ENCODE data around the gene ESPN. TPM values are rescaled to one million over a fixed set of nuclear protein-coding genes. Genes with fewer than 3 reads are reported as not detected.

Gene ESPN
- total RNA-seq, 1 donor from 2014 or later = 0.18 TPM

DNA sequence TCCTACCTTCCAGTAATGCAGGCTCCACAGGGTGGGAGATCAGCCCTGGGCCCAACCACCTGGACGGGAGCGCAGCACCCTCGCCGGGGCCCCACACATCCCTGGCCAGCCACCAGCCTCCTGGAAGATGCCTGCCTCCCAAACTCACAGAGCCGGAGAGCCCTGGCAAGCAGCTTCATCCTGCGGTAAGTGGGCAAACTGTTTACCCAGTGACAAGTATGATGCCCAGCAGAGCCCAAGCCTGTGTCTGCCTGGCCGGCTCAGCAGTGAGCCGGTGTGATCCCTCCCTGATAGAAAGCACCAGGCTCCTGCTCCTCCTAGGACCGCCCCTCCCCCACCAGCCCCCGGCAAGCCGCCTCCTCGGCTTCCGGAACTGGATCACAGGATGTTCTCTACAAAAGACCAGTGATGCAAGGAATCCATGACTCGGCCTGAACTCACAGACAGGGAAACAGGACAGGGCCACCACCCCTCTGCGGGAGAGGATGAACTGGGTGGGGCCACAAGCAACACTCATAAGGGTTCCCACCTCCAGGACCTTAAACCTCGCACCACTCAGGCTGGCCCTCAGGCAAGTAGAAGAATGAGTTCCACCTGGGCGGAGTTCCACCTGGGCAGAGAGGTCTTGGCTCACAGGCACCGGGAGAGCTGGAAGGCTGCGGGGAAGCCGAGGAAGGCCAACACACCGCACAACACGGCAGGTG, 38.9 kb upstream of the ESPN start:
- DNase-seq (no peak), ATAC-seq (ENCODE audit: low read depth) (no peak)
- Mint-ChIP-seq H3K36me3 (ENCODE audit: low read depth) (no peaks in the 10 kb centered on the region), H3K9me3 (no peaks in the 10 kb centered on the region), H3K27me3 (no peaks in the 10 kb centered on the region), H3K4me3 (no peak overlapping the region), H3K4me1 (no peaks in the 10 kb centered on the region), H3K27ac (no peak overlapping the region)
- intact Hi-C loops (cut with micrococcal nuclease) = loop anchor here (1.0 kb wide), 1 partner anchor 8 kb away; no protein-coding TSS in a partner anchor
- ChIA-PET CTCF (no interaction called here), POLR2A (no interaction called here)
- TF ChIP-seq, protein P1, sequence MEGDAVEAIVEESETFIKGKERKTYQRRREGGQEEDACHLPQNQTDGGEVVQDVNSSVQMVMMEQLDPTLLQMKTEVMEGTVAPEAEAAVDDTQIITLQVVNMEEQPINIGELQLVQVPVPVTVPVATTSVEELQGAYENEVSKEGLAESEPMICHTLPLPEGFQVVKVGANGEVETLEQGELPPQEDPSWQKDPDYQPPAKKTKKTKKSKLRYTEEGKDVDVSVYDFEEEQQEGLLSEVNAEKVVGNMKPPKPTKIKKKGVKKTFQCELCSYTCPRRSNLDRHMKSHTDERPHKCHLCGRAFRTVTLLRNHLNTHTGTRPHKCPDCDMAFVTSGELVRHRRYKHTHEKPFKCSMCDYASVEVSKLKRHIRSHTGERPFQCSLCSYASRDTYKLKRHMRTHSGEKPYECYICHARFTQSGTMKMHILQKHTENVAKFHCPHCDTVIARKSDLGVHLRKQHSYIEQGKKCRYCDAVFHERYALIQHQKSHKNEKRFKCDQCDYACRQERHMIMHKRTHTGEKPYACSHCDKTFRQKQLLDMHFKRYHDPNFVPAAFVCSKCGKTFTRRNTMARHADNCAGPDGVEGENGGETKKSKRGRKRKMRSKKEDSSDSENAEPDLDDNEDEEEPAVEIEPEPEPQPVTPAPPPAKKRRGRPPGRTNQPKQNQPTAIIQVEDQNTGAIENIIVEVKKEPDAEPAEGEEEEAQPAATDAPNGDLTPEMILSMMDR (IDR thresholded peaks at IDR 0.05) = no peak

DNA sequence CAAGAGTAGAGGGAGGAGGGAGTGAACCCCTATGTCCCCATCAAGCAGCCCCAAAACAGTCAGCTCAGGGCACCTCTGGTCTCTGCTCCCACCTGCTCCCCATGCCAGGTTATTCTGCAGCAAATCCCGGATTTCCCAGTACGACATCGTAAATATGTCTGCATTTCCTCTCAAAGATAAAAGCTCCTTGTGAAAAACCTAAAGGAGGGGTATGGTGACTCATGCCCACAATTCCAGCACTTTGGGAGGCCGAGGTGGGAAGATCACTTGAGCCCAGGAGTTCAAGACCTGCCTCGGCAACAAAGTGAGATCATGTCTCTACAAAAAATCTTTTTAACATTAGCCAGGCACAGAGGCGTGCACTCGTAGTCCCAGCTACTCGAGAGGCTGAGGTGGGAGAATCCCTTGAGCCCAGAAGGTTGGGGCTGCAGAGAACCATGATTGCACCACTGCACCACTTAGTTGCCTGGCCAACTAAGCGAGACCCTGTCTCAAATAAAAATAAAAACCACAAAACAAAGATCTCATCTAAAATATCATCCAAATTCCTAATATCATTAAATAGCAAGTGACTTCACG, 38.1 kb upstream of the ESPN start:
- ChIA-PET POLR2A (no interaction called here), CTCF (no interaction called here)
- DNase-seq = no peak
- Mint-ChIP-seq H3K4me1 (no peaks in the 10 kb centered on the region), H3K36me3 (ENCODE audit: low read depth) (no peaks in the 10 kb centered on the region), H3K27me3 (no peaks in the 10 kb centered on the region), H3K27ac (no peak overlapping the region), H3K4me3 (no peak overlapping the region), H3K9me3 (no peaks in the 10 kb centered on the region)
- intact Hi-C loops (cut with micrococcal nuclease) = loop anchor here (1.0 kb wide), 1 partner anchor 9 kb away; no protein-coding TSS in a partner anchor
- TF ChIP-seq, protein P1 (IDR thresholded peaks at IDR 0.05) = no peak
- no peak for ATAC-seq (ENCODE audit: low read depth)

DNA sequence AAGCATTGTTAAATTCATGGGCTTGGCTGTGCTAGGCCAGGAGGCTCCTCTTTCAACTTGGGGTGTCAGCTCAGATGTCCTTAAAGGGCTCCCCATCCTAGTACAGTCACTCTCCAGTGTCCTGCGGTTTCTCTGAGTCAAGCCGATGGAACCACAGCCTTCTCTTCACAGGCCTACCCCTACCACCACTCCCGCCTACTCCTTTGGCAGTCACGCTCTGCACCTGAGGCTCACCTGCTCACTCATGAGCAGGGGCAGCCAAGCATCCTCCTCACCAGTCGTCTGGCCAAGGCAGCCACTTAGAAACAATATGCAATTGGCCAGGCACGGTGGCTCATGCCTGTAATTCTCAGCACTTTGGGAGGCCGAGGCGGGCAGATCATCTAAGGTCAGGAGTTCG, 34.6 kb upstream of the ESPN start:
- DNase-seq (no peak), ATAC-seq (ENCODE audit: low read depth) (no peak)
- Mint-ChIP-seq H3K4me1 (peaks cover 18% of the 10 kb centered on the region), H3K27me3 (no peaks in the 10 kb centered on the region), H3K9me3 (no peaks in the 10 kb centered on the region), H3K27ac (no peak overlapping the region), H3K36me3 (ENCODE audit: low read depth) (no peaks in the 10 kb centered on the region), H3K4me3 (no peak overlapping the region)
- ChIA-PET CTCF (no interaction called here), POLR2A (no interaction called here)
- TF ChIP-seq, protein P1 (IDR thresholded peaks at IDR 0.05) = no peak
- intact Hi-C loops (cut with micrococcal nuclease) = loop anchor here (5.0 kb wide), 3 partner anchors 222 to 1572 kb away; partner anchors contain the start of genes PARK7 and PHF13

DNA sequence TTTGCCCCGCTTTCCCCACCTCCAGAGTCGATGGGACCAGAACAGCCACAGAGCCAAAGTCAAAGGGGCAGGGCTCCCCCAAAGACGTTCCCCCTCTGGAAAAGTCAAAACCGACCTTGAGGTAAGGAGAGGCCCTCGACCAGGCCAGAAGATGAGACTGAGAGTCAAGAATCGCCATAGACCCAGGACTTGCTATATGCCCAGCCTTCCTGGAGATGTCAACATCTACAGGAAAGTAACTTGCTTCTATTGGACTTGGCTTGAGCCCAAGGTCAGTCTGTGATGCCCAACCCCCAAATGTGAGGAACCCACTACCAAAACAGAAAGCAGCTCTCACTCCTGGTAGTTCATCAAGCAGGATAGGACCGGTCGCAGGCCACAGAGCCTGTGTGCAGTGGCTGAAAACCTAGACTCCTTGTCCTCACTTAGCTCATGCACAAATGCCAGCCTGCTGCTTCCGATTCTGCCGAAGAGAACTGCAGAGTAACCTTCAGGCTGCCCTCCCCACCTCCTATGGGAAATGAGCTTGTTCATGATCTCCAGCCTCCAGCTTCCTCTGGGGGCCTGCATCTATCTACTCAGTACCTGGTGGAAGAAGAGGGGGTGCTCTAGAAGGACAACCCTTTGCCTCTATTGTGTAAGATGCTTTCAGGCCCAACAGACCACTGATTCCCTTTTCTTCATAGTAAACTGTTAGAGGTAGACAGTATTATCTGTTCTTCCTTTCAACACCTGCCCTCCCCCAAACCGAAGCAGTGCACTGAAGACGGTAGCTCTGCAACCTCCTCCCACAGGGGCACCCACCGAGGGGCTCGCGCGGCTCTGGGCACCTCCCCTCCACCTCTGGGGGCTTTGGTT, 32.4 kb upstream of the ESPN start:
- H3K27ac Mint-ChIP-seq = no peak overlapping the region
- ATAC-seq (ENCODE audit: low read depth) = no peak
- TF ChIP-seq, protein P1 (IDR thresholded peaks at IDR 0.05) = no peak
- ChIA-PET POLR2A (no interaction called here), CTCF (no interaction called here)
- intact Hi-C loops (cut with micrococcal nuclease) = loop anchor here (2.0 to 5.0 kb wide), 4 partner anchors 33 to 1570 kb away; partner anchors contain the start of genes PARK7 and PHF13
- peaks cover 22% of the 10 kb centered on the region for H3K4me1 Mint-ChIP-seq
- DNase-seq = no peak
- no peaks in the 10 kb centered on the region for H3K9me3 Mint-ChIP-seq
- no peaks in the 10 kb centered on the region for H3K36me3 Mint-ChIP-seq (ENCODE audit: low read depth)
- H3K4me3 Mint-ChIP-seq = peak overlapping the region; percentile 61
- no peaks in the 10 kb centered on the region for H3K27me3 Mint-ChIP-seq
